ENCODE measurements around the gene COQ6.
"Not testable (repeated sequence)": the region's sequence is repeated elsewhere in the genome, so short reads cannot be mapped to it uniquely, and the experiment has no call there.

COQ6 gene

GRCh38 chr14:73991092-73991491, 41.0 kb downstream of the COQ6 start:
- Mint-ChIP-seq H3K36me3 (ENCODE audit: low read depth) (peaks cover 27% of the 10 kb centered on the region), H3K27me3 (ENCODE audit: low read depth, poor library complexity) (no peaks in the 10 kb centered on the region)

GRCh38 chr14:73994926-73995325, 44.8 kb downstream of the COQ6 start:
- H3K4me3 Mint-ChIP-seq; H3K9me3 Mint-ChIP-seq; DNase-seq; H3K27me3 Mint-ChIP-seq (ENCODE audit: low read depth, poor library complexity): not testable (repeated sequence)
- Mint-ChIP-seq H3K4me1 (peaks cover 46% of the 10 kb centered on the region), H3K36me3 (ENCODE audit: low read depth) (peaks cover 17% of the 10 kb centered on the region), H3K27ac (peak overlapping the region; percentile 57)

More at GRCh38 chr14:73991092-73991491, 41.0 kb downstream of the COQ6 start:
- no peak for TF ChIP-seq CTCF (IDR thresholded peaks at IDR 0.05)
- no peak for DNase-seq
- peak overlapping the region; percentile 85 for H3K27ac Mint-ChIP-seq
- H3K4me3 Mint-ChIP-seq, result no peak overlapping the region
- H3K9me3 Mint-ChIP-seq, result no peaks in the 10 kb centered on the region
- peaks cover 20% of the 10 kb centered on the region for H3K4me1 Mint-ChIP-seq

GRCh38 chr14:73995977-73996378, 45.9 kb downstream of the COQ6 start:
- Mint-ChIP-seq H3K27me3 (ENCODE audit: low read depth, poor library complexity) (no peaks in the 10 kb centered on the region), H3K4me3 (no peak overlapping the region), H3K36me3 (ENCODE audit: low read depth) (peaks cover 17% of the 10 kb centered on the region), H3K4me1 (peaks cover 44% of the 10 kb centered on the region), H3K9me3 (no peaks in the 10 kb centered on the region), H3K27ac (peak overlapping the region; percentile 5)
- DNase-seq, result no peak
- no peak for TF ChIP-seq CTCF (IDR thresholded peaks at IDR 0.05)

- Mint-ChIP-seq H3K36me3 (ENCODE audit: low read depth) (peaks cover 17% of the 10 kb centered on the region), H3K4me1 (peaks cover 41% of the 10 kb centered on the region), H3K4me3 (no peak overlapping the region), H3K27ac (peak overlapping the region; percentile 76), H3K27me3 (ENCODE audit: low read depth, poor library complexity) (no peaks in the 10 kb centered on the region), H3K9me3 (no peaks in the 10 kb centered on the region)
- no peak for DNase-seq
- no peak for TF ChIP-seq CTCF (IDR thresholded peaks at IDR 0.05)
These were observed 46.6 kb downstream of the COQ6 start for GRCh38 chr14:73996731-73997107.

- H3K4me1 Mint-ChIP-seq, result peaks cover 41% of the 10 kb centered on the region
- no peak overlapping the region for H3K4me3 Mint-ChIP-seq
- H3K27ac Mint-ChIP-seq, result peak overlapping the region; percentile 76
- no peaks in the 10 kb centered on the region for H3K9me3 Mint-ChIP-seq
- DNase-seq, result no peak
- no peak for TF ChIP-seq CTCF (IDR thresholded peaks at IDR 0.05)
- no peaks in the 10 kb centered on the region for H3K27me3 Mint-ChIP-seq (ENCODE audit: low read depth, poor library complexity)
- peaks cover 17% of the 10 kb centered on the region for H3K36me3 Mint-ChIP-seq (ENCODE audit: low read depth)
These were observed 47.2 kb downstream of the COQ6 start for GRCh38 chr14:73997108-73997943.

- no peaks in the 10 kb centered on the region for H3K27me3 Mint-ChIP-seq (ENCODE audit: low read depth, poor library complexity)
- H3K36me3 Mint-ChIP-seq (ENCODE audit: low read depth), result peaks cover 21% of the 10 kb centered on the region
- H3K4me3 Mint-ChIP-seq, result no peak overlapping the region
- H3K27ac Mint-ChIP-seq, result peak overlapping the region; percentile 77
- no peak for TF ChIP-seq CTCF (IDR thresholded peaks at IDR 0.05)
- H3K9me3 Mint-ChIP-seq, result no peaks in the 10 kb centered on the region
- peaks cover 41% of the 10 kb centered on the region for H3K4me1 Mint-ChIP-seq
- no peak for DNase-seq
These were observed 47.9 kb downstream of the COQ6 start for GRCh38 chr14:73997944-73998447.

All from nephron progenitor cell (in vitro differentiated cells).